GM19351 (cell line): ENCODE results near the gene BTBD2.

Source experiments
- ATAC-seq: cut with Tn5 transposase; IDR thresholded peaks from one replicate; pipeline ENCODE4 v1.9.1; 2021; ENCODE audit warnings: mild to moderate bottlenecking, moderate library complexity; ENCODE audit not compliant: unreplicated experiment

The BTBD2 gene

GRCh38 chr19:2015608-2015950, at the start of gene BTBD2:
BTBD2 (minus strand) TSS chr19:2015714; CDS start chr19:2015703, 11 bp downstream.
- ATAC-seq = no peak

GRCh38 chr19:2064788-2065524, 49.4 kb upstream of the BTBD2 start:
- no peak for ATAC-seq

GRCh38 chr19:2064395-2064787, 48.9 kb upstream of the BTBD2 start:
- ATAC-seq = no peak

GRCh38 chr19:2063824-2064223, 48.3 kb upstream of the BTBD2 start:
- no peak for ATAC-seq

GRCh38 chr19:2062770-2063169, 47.3 kb upstream of the BTBD2 start:
- no peak for ATAC-seq

- ATAC-seq = no peak
These were observed 46.8 kb upstream of the BTBD2 start for GRCh38 chr19:2062389-2062729.

- ATAC-seq = peak; percentile 86
These were observed 46.2 kb upstream of the BTBD2 start for GRCh38 chr19:2061495-2062388.

- peak; percentile 15 for ATAC-seq
These were observed 45.5 kb upstream of the BTBD2 start for GRCh38 chr19:2060884-2061494.

GRCh38 chr19:2059422-2060201, 44.1 kb upstream of the BTBD2 start:
- ATAC-seq = no peak

GRCh38 chr19:2058570-2059421, 43.3 kb upstream of the BTBD2 start:
- no peak for ATAC-seq

GRCh38 chr19:2057484-2058469, 42.3 kb upstream of the BTBD2 start:
- no peak for ATAC-seq

- no peak for ATAC-seq
These were observed 41.3 kb upstream of the BTBD2 start for GRCh38 chr19:2056837-2057192.

GRCh38 chr19:2055931-2056836, 40.7 kb upstream of the BTBD2 start:
- no peak for ATAC-seq

GRCh38 chr19:2054763-2055162, 39.2 kb upstream of the BTBD2 start:
- ATAC-seq = no peak

- no peak for ATAC-seq
These were observed 38.3 kb upstream of the BTBD2 start for GRCh38 chr19:2053601-2054389.

- ATAC-seq = no peak
These were observed 36.5 kb upstream of the BTBD2 start for GRCh38 chr19:2051773-2052704.
